HL-60 (cell line): ENCODE results near the gene GUCA2A.

Experiments
- DNase-seq, 2 experiments: peaks; one replicate each; pipeline ENCODE4 v3.0.0-alpha.2; 2010 to 2020; ENCODE audit warnings: low read depth in 1 of 2, low spot score in 1 of 2
- H3K27ac ChIP-seq: fragments of 250-450 bp; sonication (Bioruptor Pico); replicated peaks from 2 replicates; pipeline ENCODE4 v1.5.1; 2020; ENCODE audit warnings: mild to moderate bottlenecking, moderate library complexity
- H3K27me3 ChIP-seq: fragments of 250-450 bp; sonication (Bioruptor Pico); 2 replicates; pipeline ENCODE4 v1.5.1; 2021; ENCODE audit warnings: mild to moderate bottlenecking, moderate library complexity; ENCODE audit not compliant: insufficient read depth, poor library complexity, severe bottlenecking
- H3K4me3 ChIP-seq: replicated peaks from 2 replicates; pipeline ENCODE4 v1.5.1; 2011; ENCODE audit warnings: mild to moderate bottlenecking, control low read depth, low read length; ENCODE audit not compliant: insufficient read depth
- CTCF ChIP-seq: IDR thresholded peaks from one replicate; pipeline ENCODE4 v1.5.1; 2011; ENCODE audit warnings: low read length, control low read depth, inconsistent platforms; ENCODE audit not compliant: insufficient read depth
- GABPA ChIP-seq: IDR thresholded peaks from 2 replicates; pipeline ENCODE4 v1.6.1; 2012; ENCODE audit warnings: low read depth
- POLR2AphosphoS5 ChIP-seq: IDR thresholded peaks from 2 replicates; pipeline ENCODE4 v1.6.1; 2012; ENCODE audit warnings: low read depth
- REST ChIP-seq: IDR thresholded peaks from 2 replicates; pipeline ENCODE4 v1.6.1; 2012; ENCODE audit warnings: low read depth; ENCODE audit not compliant: insufficient replicate concordance
- SPI1 ChIP-seq: IDR thresholded peaks from 2 replicates; pipeline ENCODE4 v1.6.1; 2012; ENCODE audit warnings: low read depth, mild to moderate bottlenecking, borderline replicate concordance

GUCA2A gene

GRCh38 chr1:42173961-42174735 is 9.6 kb upstream of the GUCA2A start:
- Histone ChIP-seq H3K4me3 (no peak overlapping the region), H3K27me3 (no peaks in the 10 kb centered on the region), H3K27ac (no peak overlapping the region)
- no peak for TF ChIP-seq GABPA
- TF ChIP-seq SPI1, result no peak
- TF ChIP-seq REST, result no peak
- TF ChIP-seq CTCF, result no peak
- TF ChIP-seq POLR2AphosphoS5, result no peak
- DNase-seq, result no peak

- no peaks in the 10 kb centered on the region for H3K27me3 ChIP-seq
- DNase-seq, result peak; percentile 15 to 64
- no peak for TF ChIP-seq GABPA
- TF ChIP-seq CTCF, result peak; percentile 97
- peak; percentile 15; the same call in 1 of the 2 replicates for TF ChIP-seq SPI1
- TF ChIP-seq REST, result no peak
- H3K27ac ChIP-seq, result no peak overlapping the region
- no peak overlapping the region for H3K4me3 ChIP-seq
Observed at GRCh38 chr1:42173155-42173933, 8.8 kb upstream of the GUCA2A start.

- H3K27me3 ChIP-seq, result no peaks in the 10 kb centered on the region
- DNase-seq, result no peak
- H3K4me3 ChIP-seq, result no peak overlapping the region
- H3K27ac ChIP-seq, result no peak overlapping the region
- TF ChIP-seq REST (no peak), POLR2AphosphoS5 (no peak), GABPA (no peak), SPI1 (no peak), CTCF (no peak)
Observed at GRCh38 chr1:42172381-42173133, 8.0 kb upstream of the GUCA2A start.
